CD4-positive, alpha-beta T cell treated with Interleukin-21 for 1 hour (primary cell): ENCODE data around the gene GP1BA.

Source experiments
- DNase-seq: peaks from one replicate; pipeline ENCODE4 v3.0.0-alpha.2; 2020

GP1BA gene

GRCh38 chr17:4938688-4939545 is 6.8 kb downstream of the GP1BA start:
- no peak for DNase-seq

GRCh38 chr17:4939546-4939795 is 7.4 kb downstream of the GP1BA start:
- no peak for DNase-seq

- peak; percentile 100 for DNase-seq
These were observed 7.9 kb downstream of the GP1BA start, which contains the start of the genes RNF167 and SLC25A11 for GRCh38 chr17:4939796-4940554. RNF167 (plus strand) TSS chr17:4940268; CDS start chr17:4940910, 642 bp downstream. SLC25A11 (minus strand) TSS chr17:4940046; CDS start chr17:4939910, 136 bp downstream.

DNA sequence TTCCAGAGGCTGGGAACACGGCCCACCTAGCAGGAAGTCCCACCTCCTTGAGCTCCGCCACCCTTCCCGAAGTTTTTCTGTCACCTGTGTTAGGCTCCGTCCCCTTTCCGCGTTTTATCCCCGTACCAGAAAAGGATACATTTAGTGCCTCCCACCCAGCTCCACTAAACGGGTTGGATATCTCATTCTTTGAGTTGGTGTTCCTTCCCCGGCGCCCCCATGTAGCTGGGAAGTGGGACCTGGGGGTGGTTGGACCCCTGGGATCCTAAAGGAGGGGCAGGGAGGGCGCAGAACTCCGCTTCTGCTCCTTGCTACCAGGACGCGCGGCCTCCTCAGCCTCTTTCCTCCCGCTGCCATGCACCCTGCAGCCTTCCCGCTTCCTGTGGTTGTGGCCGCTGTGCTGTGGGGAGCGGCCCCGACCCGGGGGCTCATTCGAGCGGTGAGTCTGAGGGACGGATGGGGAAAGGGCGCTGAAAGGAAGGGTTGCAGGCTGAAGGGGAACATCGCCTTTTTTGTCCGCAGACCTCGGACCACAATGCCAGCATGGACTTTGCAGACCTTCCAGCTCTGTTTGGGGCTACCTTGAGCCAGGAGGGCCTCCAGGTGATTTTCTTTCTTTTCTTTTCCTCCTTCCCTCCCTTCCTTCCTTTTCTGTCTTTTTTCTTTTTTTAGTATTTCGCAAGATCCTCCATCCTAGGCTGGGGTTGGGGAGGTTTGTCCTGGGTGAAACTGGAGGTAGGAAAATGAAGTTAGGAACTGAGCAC is 8.7 kb downstream of the GP1BA start:
- DNase-seq, result peak; percentile 46

GRCh38 chr17:4941319-4941610 is 9.2 kb downstream of the GP1BA start:
- no peak for DNase-seq

DNA sequence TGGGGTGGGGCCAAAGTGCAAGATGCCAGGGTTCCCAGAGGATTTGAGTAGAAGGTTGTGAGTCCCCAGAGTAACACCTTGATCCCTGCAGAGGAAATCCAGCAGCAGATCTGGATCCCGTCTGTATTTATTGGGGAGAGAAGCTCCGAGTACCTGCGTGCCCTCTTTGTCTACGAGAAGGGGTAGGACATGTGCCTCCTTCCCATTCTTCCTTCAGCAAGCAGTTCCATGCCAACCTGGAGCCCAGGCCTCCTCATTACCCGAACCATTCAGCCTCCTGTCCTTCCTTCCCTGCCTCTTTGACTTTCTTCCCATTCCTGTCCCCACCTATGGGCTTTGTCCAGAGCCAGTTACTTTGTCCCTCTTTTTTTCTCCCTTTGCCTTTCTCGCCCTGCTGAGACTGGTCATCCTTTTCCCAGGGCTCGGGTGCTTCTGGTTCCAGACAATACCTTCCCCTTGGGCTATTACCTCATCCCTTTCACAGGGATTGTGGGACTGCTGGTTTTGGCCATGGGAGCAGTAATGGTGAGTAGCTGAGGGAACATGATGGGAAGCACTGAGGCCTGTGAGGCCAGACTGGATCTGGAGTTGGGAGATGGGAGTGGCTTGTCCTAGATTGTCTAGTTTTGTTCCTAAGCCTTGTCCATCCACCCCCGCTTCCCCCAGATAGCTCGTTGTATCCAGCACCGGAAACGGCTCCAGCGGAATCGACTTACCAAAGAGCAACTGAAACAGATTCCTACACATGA is 10.9 kb downstream of the GP1BA start:
- DNase-seq, result no peak

GRCh38 chr17:4944163-4944553 is 12.1 kb downstream of the GP1BA start:
- peak; percentile 70 for DNase-seq

DNA sequence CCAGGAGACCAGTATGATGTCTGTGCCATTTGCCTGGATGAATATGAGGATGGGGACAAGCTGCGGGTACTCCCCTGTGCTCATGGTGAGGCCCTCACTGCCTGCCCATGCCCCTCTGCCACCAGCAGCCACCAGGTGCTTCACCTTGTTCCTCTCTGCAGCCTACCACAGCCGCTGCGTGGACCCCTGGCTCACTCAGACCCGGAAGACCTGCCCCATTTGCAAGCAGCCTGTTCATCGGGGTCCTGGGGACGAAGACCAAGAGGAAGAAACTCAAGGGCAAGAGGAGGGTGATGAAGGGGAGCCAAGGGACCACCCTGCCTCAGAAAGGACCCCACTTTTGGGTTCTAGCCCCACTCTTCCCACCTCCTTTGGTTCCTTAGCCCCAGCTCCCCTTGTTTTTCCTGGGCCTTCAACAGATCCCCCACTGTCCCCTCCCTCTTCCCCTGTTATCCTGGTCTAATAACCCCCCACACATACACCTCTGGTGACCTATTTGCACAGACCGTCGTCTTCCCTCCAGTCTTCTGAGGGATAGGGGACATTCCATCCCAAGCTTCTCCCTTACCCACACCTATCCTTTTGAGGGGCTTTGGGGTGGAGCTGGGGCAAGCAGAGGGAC is 12.6 kb downstream of the GP1BA start:
- peak; percentile 29 for DNase-seq

GRCh38 chr17:4945176-4945943 is 13.3 kb downstream of the GP1BA start:
- DNase-seq, result peak; percentile 75

DNA sequence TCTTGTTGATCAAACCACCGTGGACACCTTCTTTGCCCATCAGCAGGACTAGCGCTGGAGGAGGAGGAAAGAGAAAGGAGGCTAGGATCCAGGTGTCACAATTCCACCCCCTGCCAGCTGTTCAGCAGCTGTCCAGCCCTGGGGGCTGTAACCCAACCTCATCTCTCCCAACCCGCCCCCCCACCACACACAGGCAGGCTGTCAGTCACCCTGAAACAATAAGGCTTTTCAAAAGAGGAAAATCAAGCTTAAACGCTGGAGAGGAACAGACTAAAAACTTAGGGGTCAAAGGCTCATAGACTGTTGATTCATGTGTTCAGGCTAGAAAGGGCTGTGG is 13.8 kb downstream of the GP1BA start:
- DNase-seq, result no peak

GRCh38 chr17:4946312-4946976 is 14.4 kb downstream of the GP1BA start:
- no peak for DNase-seq

GRCh38 chr17:4947010-4947410 is 14.9 kb downstream of the GP1BA start:
- no peak for DNase-seq

GRCh38 chr17:4947411-4948165 is 15.5 kb downstream of the GP1BA start:
- DNase-seq, result peak; percentile 79

DNA sequence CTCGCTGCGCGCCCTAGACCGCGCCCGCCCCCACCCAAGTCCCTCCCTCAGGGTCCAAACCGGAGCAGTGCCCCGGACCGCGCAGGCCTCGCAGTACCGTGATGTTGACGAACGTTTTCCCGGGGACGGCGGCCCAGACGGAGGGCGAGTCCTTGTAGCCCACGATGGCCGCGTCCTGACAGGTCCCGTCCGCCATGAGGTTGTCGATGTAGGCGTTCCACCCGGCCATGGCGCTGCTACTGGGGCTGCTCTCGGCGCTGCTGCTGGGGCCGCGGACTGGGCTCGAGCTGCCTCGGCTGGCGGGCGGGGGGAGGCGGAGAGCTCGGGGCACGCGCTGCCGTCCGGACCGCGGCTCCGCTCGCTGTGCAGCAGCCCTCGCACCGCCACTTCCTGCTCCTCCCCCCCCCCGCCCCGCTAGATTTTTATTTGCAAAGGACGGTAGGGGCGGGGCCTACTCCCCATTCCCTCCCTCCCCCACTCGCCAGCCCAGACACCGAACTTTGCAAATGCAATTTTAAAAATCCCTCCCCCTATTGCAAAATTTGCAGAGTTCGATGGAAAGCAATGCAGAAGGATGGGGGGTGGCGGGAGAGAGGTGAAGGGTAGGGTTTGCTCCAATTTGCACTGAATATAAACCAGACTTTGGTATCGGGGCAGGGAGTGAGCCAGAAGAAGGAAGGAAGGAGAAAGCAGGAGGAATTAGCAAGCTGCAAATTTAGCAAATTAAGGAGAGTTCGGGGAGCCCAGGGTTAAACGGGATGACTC is 16.3 kb downstream of the GP1BA start, which contains the start of gene PFN1:
PFN1 (minus strand) TSS at position 365 of the 765 bp plus-strand sequence; CDS start at position 229, 136 bp downstream.
- DNase-seq, result peak; percentile 94

- DNase-seq, result peak; percentile 79
These were observed 16.8 kb downstream of the GP1BA start for GRCh38 chr17:4948931-4949320.

DNA sequence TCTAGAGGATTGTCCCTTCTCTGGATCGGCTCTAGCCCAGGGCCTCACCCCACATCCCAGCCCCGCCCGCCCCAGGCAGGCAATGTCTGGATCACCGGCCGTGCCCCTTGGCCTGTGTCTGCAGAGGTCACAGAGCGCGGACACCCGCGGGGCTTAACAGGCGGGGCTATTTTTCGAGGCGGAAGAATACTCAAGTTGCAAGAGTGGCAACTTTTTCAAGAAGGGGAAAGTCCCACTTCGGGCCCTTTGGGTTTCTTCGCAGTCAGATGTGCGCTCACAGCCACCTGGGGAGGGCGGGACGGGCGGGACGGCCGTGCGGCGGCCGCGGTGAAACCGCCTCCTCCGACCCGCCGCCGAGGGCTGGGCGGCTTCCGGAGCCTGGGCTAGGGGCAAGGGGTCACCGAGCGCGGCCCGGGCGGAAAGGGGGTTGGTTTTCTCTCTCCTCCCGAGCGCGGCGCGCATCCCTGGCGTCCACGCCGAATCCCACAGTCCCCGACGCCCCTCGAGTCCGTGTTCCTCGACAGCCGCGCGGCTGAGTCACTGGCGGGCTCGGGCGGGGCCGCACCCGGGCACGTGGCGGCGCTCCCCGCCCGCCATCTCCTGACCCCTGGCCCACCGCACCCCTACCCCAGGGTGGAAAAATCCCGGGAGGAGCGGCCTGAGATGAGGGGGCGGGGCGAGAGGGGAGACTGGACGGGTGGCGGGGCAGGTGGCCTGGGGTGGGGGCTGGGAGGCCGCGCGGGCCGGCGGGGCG is 17.4 kb downstream of the GP1BA start:
- peak; percentile 89 for DNase-seq

DNA sequence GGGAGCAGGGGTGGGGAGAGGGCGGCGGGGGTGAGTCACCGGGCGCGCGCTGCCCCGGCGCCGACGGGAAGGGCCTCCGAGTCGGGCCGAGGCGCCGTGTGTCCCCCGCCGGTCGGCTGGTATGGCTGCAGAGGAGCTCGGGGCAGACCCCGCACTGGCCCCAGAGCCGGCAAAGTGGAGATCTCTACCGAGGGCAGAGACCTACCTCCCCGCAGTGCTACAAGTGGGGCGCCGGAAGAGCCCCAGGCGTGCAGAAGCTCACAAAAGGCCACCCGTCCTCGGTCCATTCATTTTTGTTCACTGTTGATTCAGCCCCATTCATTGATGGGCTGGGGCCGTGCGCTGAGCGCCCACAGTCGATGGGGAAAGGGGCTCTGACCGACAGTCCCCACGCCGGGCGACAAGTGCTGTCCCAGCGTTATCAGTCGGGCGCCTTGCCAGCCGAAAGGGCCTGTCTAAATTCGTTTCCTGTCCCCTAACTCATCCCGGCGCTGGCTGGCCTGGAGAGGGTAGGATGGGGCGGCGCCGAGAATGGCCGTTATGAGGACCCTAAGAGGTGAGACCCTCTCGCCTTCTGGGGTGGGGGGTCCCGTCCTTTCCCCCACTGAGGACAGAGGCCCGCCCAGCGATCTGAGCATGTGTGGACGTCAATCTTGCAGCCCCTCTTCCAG is 18.1 kb downstream of the GP1BA start:
- no peak for DNase-seq

DNA sequence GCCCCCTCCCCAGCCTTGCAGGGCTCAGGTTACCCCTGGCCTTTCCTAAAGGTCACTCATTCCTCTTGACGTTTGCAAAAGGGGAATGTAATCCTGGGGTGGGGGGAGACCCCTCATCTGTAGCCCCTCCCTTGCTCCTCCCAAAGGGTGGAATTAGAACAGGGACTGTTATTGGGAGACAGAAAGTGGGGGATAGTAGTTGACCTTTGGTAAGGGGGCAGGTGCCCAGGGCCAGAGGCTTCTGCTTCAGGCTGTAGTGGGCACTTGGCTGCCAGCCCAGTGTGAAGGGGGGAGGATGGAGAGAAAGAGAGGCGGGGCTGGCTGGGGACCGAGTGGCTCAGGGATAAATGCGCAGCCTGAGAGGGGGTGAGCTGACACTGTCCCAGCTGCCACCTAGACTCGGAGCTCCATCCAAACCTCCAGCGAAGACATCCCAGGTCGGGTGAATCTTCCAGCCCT is 18.7 kb downstream of the GP1BA start, which contains the start of gene ENO3:
ENO3 (plus strand) TSS at position 374 of the 459 bp plus-strand sequence. CDS start 711 bp downstream, outside the sequence.
- no peak for DNase-seq
